Measurements from ENCODE around the gene CRTC2. TPM values are rescaled to one million over a fixed set of nuclear protein-coding genes. Genes with fewer than 3 reads are reported as not detected.

The CRTC2 gene
- total and polyA plus RNA-seq, 9 of the 15 experiments (the other 6 are each of a cell fraction or from before 2014, with no cell fraction given): 2.7 to 26.4 (median 10.2) TPM

DNA sequence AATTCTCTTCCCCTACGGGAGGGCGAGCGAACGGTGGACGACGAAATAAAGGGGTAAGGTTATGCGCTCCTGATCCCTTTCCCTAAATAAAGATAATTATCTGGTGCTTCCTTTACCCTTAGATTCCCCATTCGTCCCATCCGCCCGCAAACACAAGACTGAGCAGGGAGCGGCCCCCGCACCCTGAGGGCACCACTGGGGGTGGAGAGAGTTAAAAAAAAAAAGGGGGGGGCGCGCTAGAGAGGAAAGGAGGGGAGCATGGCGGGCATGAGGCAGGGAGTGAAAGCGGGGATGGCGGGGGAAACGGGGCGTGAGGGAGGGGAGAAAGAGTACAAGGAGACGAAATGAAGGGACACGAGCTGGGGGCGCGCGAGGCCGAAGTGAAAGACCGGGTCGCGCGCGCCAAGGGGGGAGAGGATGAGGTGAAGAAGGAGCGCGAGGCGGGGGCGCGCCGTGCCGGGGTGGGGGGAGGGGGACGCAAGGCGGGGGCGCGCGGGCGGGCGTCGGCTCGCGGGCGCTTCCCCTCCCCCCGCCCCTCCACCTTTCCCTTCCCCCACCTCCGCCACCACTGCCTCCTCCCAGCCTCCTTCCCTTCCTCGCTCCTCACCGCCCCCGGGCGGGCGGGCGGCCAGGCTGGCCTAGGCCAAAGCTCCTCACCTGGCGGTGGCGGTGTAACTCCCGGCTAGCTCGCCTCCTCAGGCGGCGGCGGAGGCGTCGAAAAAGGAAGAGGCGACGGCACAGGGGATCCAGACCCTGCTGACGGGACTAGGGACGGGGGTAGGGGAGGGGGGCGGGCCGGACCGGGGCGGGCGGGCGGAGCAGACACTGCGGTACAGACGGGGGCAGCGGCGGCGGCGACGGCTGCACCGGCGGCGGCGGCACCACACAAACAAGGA is 36.1 kb downstream of the CRTC2 start (continued):
- TF ChIP-seq, protein P1, sequence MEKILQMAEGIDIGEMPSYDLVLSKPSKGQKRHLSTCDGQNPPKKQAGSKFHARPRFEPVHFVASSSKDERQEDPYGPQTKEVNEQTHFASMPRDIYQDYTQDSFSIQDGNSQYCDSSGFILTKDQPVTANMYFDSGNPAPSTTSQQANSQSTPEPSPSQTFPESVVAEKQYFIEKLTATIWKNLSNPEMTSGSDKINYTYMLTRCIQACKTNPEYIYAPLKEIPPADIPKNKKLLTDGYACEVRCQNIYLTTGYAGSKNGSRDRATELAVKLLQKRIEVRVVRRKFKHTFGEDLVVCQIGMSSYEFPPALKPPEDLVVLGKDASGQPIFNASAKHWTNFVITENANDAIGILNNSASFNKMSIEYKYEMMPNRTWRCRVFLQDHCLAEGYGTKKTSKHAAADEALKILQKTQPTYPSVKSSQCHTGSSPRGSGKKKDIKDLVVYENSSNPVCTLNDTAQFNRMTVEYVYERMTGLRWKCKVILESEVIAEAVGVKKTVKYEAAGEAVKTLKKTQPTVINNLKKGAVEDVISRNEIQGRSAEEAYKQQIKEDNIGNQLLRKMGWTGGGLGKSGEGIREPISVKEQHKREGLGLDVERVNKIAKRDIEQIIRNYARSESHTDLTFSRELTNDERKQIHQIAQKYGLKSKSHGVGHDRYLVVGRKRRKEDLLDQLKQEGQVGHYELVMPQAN (IDR thresholded peaks at IDR 0.05; ENCODE audit: borderline replicate concordance): peak; percentile 37; the same call in 1 of the 2 replicates
- no peak for TF ChIP-seq ZFP30 (CRISPR knock-in tag; IDR thresholded peaks at IDR 0.05; ENCODE audit: borderline replicate concordance)
- peak in 1 of 2 experiments; percentile 93; a peak in 2 of 4 replicates for TF ChIP-seq MAZ (CRISPR knock-in tag; conservative IDR thresholded peaks at IDR 0.05 in 1 of 2, IDR thresholded peaks at IDR 0.05 in 1 of 2)
- TF ChIP-seq CCAR2 (IDR thresholded peaks at IDR 0.05; ENCODE audit: low read depth, low read length): no peak
- no peak for TF ChIP-seq PPARD (CRISPR knock-in tag; IDR thresholded peaks at IDR 0.05)
- TF ChIP-seq, protein P2, sequence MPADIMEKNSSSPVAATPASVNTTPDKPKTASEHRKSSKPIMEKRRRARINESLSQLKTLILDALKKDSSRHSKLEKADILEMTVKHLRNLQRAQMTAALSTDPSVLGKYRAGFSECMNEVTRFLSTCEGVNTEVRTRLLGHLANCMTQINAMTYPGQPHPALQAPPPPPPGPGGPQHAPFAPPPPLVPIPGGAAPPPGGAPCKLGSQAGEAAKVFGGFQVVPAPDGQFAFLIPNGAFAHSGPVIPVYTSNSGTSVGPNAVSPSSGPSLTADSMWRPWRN (IDR thresholded peaks at IDR 0.05; ENCODE audit: low read depth): no peak
- no peak for TF ChIP-seq RUNX1 (IDR thresholded peaks at IDR 0.05; ENCODE audit: low read depth)
- no peak for TF ChIP-seq JUN (IDR thresholded peaks at IDR 0.05; ENCODE audit: borderline replicate concordance, low read depth, low read length)
- no peak for TF ChIP-seq JUN (CRISPR knock-in tag; IDR thresholded peaks at IDR 0.05; ENCODE audit: borderline replicate concordance)
- TF ChIP-seq ZNF586 (CRISPR knock-in tag; conservative IDR thresholded peaks at IDR 0.05): no peak
- TF ChIP-seq MCM2 (IDR thresholded peaks at IDR 0.05; ENCODE audit: low read depth): no peak
- TF ChIP-seq, protein P3, sequence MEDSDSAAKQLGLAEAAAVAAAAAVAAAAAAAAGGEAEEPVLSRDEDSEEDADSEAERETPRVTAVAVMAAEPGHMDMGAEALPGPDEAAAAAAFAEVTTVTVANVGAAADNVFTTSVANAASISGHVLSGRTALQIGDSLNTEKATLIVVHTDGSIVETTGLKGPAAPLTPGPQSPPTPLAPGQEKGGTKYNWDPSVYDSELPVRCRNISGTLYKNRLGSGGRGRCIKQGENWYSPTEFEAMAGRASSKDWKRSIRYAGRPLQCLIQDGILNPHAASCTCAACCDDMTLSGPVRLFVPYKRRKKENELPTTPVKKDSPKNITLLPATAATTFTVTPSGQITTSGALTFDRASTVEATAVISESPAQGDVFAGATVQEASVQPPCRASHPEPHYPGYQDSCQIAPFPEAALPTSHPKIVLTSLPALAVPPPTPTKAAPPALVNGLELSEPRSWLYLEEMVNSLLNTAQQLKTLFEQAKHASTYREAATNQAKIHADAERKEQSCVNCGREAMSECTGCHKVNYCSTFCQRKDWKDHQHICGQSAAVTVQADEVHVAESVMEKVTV (CRISPR knock-in tag; IDR thresholded peaks at IDR 0.05): no peak
- TF ChIP-seq TCFL5 (CRISPR knock-in tag; conservative IDR thresholded peaks at IDR 0.05): no peak
- no peak for TF ChIP-seq CBFA2T3 (IDR thresholded peaks at IDR 0.05)
- TF ChIP-seq ZNF12 (CRISPR knock-in tag; IDR thresholded peaks at IDR 0.05): no peak
- TF ChIP-seq RB1 (IDR thresholded peaks at IDR 0.05; ENCODE audit: low read depth): no peak
- TF ChIP-seq TEAD1 (CRISPR knock-in tag; IDR thresholded peaks at IDR 0.05): peak in 1 of 2 experiments; percentile 64; a peak in 1 of 4 replicates
- TF ChIP-seq, protein P4, sequence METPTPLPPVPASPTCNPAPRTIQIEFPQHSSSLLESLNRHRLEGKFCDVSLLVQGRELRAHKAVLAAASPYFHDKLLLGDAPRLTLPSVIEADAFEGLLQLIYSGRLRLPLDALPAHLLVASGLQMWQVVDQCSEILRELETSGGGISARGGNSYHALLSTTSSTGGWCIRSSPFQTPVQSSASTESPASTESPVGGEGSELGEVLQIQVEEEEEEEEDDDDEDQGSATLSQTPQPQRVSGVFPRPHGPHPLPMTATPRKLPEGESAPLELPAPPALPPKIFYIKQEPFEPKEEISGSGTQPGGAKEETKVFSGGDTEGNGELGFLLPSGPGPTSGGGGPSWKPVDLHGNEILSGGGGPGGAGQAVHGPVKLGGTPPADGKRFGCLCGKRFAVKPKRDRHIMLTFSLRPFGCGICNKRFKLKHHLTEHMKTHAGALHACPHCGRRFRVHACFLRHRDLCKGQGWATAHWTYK (CRISPR knock-in tag; IDR thresholded peaks at IDR 0.05): no peak
- TF ChIP-seq ZNF76 (CRISPR knock-in tag; IDR thresholded peaks at IDR 0.05; ENCODE audit: borderline replicate concordance): no peak
- no peak for TF ChIP-seq FOXJ2 (tag; IDR thresholded peaks at IDR 0.05)
- no peak for TF ChIP-seq SNRNP70 (optimal IDR thresholded peaks at IDR 0.05; ENCODE audit: low read depth, low read length)
- no peak for TF ChIP-seq ETV6 (IDR thresholded peaks at IDR 0.05; ENCODE audit: borderline replicate concordance in 1 of 2, low read depth in 2 of 2, low read length in 1 of 2)
- TF ChIP-seq ETV6 (CRISPR knock-in tag; IDR thresholded peaks at IDR 0.05; ENCODE audit: borderline replicate concordance): no peak

All from K562 (cell line).